Mesendoderm (in vitro differentiated cells): ENCODE data around the gene CRTC3.

ENCODE experiments used
- DNase-seq: peaks from one replicate; pipeline ENCODE4 v3.0.0; 2013
- H2AK5ac ChIP-seq: 2 replicates; pipeline ENCODE4 v1.6.1; 2013; ENCODE audit warnings: low read length, inconsistent platforms
- H2BK120ac ChIP-seq: 2 replicates; pipeline ENCODE4 v1.6.1; 2013; ENCODE audit warnings: low read depth, mild to moderate bottlenecking, low read length, moderate library complexity, mixed read lengths
- H2BK15ac ChIP-seq: replicated peaks from 2 replicates; pipeline ENCODE4 v1.6.1; 2013; ENCODE audit warnings: low read depth, mild to moderate bottlenecking, moderate library complexity
- H2BK5ac ChIP-seq: 2 replicates; pipeline ENCODE4 v1.6.1; 2013; ENCODE audit warnings: low read length, inconsistent platforms
- H3K18ac ChIP-seq: 2 replicates; pipeline ENCODE4 v1.6.1; 2013; ENCODE audit warnings: mild to moderate bottlenecking, low read length, mixed read lengths
- H3K23ac ChIP-seq: one replicate; pipeline ENCODE4 v1.6.1; 2013; ENCODE audit warnings: low read length
- H3K27ac ChIP-seq: 2 replicates; pipeline ENCODE4 v1.5.1; 2013; ENCODE audit warnings: low read depth, mild to moderate bottlenecking, inconsistent platforms, low read length, moderate library complexity
- H3K27me3 ChIP-seq: 2 replicates; pipeline ENCODE4 v1.6.1; 2013; ENCODE audit warnings: low read length, control low read depth, mild to moderate bottlenecking, inconsistent platforms; ENCODE audit not compliant: insufficient read depth, poor library complexity
- H3K36me3 ChIP-seq: 2 replicates; pipeline ENCODE4 v1.6.1; 2013; ENCODE audit warnings: low read length, inconsistent platforms; ENCODE audit not compliant: control insufficient read depth, insufficient read depth
- H3K4ac ChIP-seq: one replicate; pipeline ENCODE4 v1.6.1; 2013; ENCODE audit warnings: low read depth, mild to moderate bottlenecking, low read length, moderate library complexity
- H3K4me1 ChIP-seq: 2 replicates; pipeline ENCODE4 v1.6.1; 2013; ENCODE audit warnings: low read depth, low read length, inconsistent platforms; ENCODE audit not compliant: control insufficient read depth
- H3K4me2 ChIP-seq: 2 replicates; pipeline ENCODE4 v1.6.1; 2013; ENCODE audit warnings: low read length
- H3K4me3 ChIP-seq: 2 replicates; pipeline ENCODE4 v1.5.1; 2013; ENCODE audit warnings: mild to moderate bottlenecking, low read length
- H3K56ac ChIP-seq: one replicate; pipeline ENCODE4 v1.6.1; 2013; ENCODE audit warnings: low read length
- H3K79me1 ChIP-seq: 2 replicates; pipeline ENCODE4 v1.6.1; 2013; ENCODE audit warnings: low read length, inconsistent platforms
- H3K79me2 ChIP-seq: 2 replicates; pipeline ENCODE4 v1.6.1; 2013; ENCODE audit warnings: mild to moderate bottlenecking, low read length; ENCODE audit not compliant: control insufficient read depth, insufficient read depth
- H3K9ac ChIP-seq: 2 replicates; pipeline ENCODE4 v1.6.1; 2013; ENCODE audit warnings: low read length, inconsistent platforms
- H4K5ac ChIP-seq: one replicate; pipeline ENCODE4 v1.6.1; 2013; ENCODE audit warnings: low read length
- H4K8ac ChIP-seq: one replicate; pipeline ENCODE4 v1.6.1; 2013; ENCODE audit warnings: low read depth, mild to moderate bottlenecking, control low read depth, low read length, moderate library complexity
- WGBS: extraction: QIAGEN DNeasy Blood & Tissue Kit; methylation state at CpG from one replicate; pipeline ENCODE4 v1.1.7; 2013; ENCODE audit warnings: low lambda C conversion rate, missing lambda C conversion rate; ENCODE audit not compliant: insufficient coverage; ENCODE audit errors: extremely low coverage; 5-methylcytosine and 5-hydroxymethylcytosine counted together

CRTC3 gene

GRCh38 chr15:90591524-90591923 is 61.8 kb downstream of the CRTC3 start:
- no peak overlapping the region for H3K4me3 ChIP-seq
- H3K4ac ChIP-seq: no peak overlapping the region
- no peaks in the 10 kb centered on the region for H3K4me1 ChIP-seq
- no peak overlapping the region for H2BK15ac ChIP-seq
- no peak overlapping the region for H3K56ac ChIP-seq
- no peak for DNase-seq
- no peak overlapping the region for H2AK5ac ChIP-seq
- H2BK120ac ChIP-seq: no peak overlapping the region
- H4K5ac ChIP-seq: no peak overlapping the region
- H3K23ac ChIP-seq: no peak overlapping the region
- H3K4me2 ChIP-seq: no peak overlapping the region
- H3K9ac ChIP-seq: no peak overlapping the region
- H4K8ac ChIP-seq: no peak overlapping the region
- H3K27me3 ChIP-seq: no peaks in the 10 kb centered on the region
- no peaks in the 10 kb centered on the region for H3K79me1 ChIP-seq
- H3K79me2 ChIP-seq: no peaks in the 10 kb centered on the region
- no peak overlapping the region for H3K18ac ChIP-seq
- no peak overlapping the region for H2BK5ac ChIP-seq
- no peak overlapping the region for H3K27ac ChIP-seq
- WGBS: no CpG with 5 or more reads among the region's 1 CpG
- H3K36me3 ChIP-seq: no peaks in the 10 kb centered on the region

- DNase-seq: no peak
- no CpG with 5 or more reads among the region's 5 CpGs for WGBS
- no peak overlapping the region for H4K5ac ChIP-seq
- no peak overlapping the region for H3K4me3 ChIP-seq
- H3K4me1 ChIP-seq: no peaks in the 10 kb centered on the region
- H2BK5ac ChIP-seq: no peak overlapping the region
- no peaks in the 10 kb centered on the region for H3K36me3 ChIP-seq
- no peak overlapping the region for H2BK120ac ChIP-seq
- no peak overlapping the region for H3K4ac ChIP-seq
- H3K79me1 ChIP-seq: no peaks in the 10 kb centered on the region
- H4K8ac ChIP-seq: no peak overlapping the region
- no peak overlapping the region for H3K4me2 ChIP-seq
- no peak overlapping the region for H3K23ac ChIP-seq
- H3K79me2 ChIP-seq: no peaks in the 10 kb centered on the region
- no peak overlapping the region for H3K18ac ChIP-seq
- no peak overlapping the region for H2AK5ac ChIP-seq
- no peak overlapping the region for H3K56ac ChIP-seq
- no peaks in the 10 kb centered on the region for H3K27me3 ChIP-seq
- no peak overlapping the region for H3K9ac ChIP-seq
- H2BK15ac ChIP-seq: no peak overlapping the region
- no peak overlapping the region for H3K27ac ChIP-seq
Measured at GRCh38 chr15:90592131-90592881, 62.6 kb downstream of the CRTC3 start.

- DNase-seq: no peak
- H3K36me3 ChIP-seq: no peaks in the 10 kb centered on the region
- no peak overlapping the region for H2AK5ac ChIP-seq
- no peaks in the 10 kb centered on the region for H3K4me1 ChIP-seq
- no peak overlapping the region for H4K5ac ChIP-seq
- no peak overlapping the region for H3K4me3 ChIP-seq
- H2BK15ac ChIP-seq: no peak overlapping the region
- no peaks in the 10 kb centered on the region for H3K79me1 ChIP-seq
- no peak overlapping the region for H3K18ac ChIP-seq
- H3K9ac ChIP-seq: no peak overlapping the region
- no peak overlapping the region for H3K4me2 ChIP-seq
- H3K56ac ChIP-seq: no peak overlapping the region
- no peaks in the 10 kb centered on the region for H3K27me3 ChIP-seq
- no peak overlapping the region for H3K4ac ChIP-seq
- H2BK5ac ChIP-seq: no peak overlapping the region
- no CpG with 5 or more reads among the region's 10 CpGs for WGBS
- H3K23ac ChIP-seq: no peak overlapping the region
- H3K27ac ChIP-seq: no peak overlapping the region
- H4K8ac ChIP-seq: no peak overlapping the region
- H2BK120ac ChIP-seq: no peak overlapping the region
- H3K79me2 ChIP-seq: no peaks in the 10 kb centered on the region
Measured at GRCh38 chr15:90593499-90594158, 63.9 kb downstream of the CRTC3 start.

- H3K9ac ChIP-seq: no peak overlapping the region
- H3K4ac ChIP-seq: no peak overlapping the region
- H3K4me2 ChIP-seq: no peak overlapping the region
- no peak overlapping the region for H3K18ac ChIP-seq
- H3K27ac ChIP-seq: no peak overlapping the region
- no peak overlapping the region for H4K8ac ChIP-seq
- H3K79me1 ChIP-seq: no peaks in the 10 kb centered on the region
- H2AK5ac ChIP-seq: no peak overlapping the region
- H3K56ac ChIP-seq: no peak overlapping the region
- DNase-seq: no peak
- H3K79me2 ChIP-seq: no peaks in the 10 kb centered on the region
- no peak overlapping the region for H3K4me3 ChIP-seq
- no peaks in the 10 kb centered on the region for H3K36me3 ChIP-seq
- WGBS: no CpG with 5 or more reads among the region's 10 CpGs
- no peak overlapping the region for H2BK120ac ChIP-seq
- no peaks in the 10 kb centered on the region for H3K27me3 ChIP-seq
- H2BK5ac ChIP-seq: no peak overlapping the region
- H3K23ac ChIP-seq: no peak overlapping the region
- no peaks in the 10 kb centered on the region for H3K4me1 ChIP-seq
- H2BK15ac ChIP-seq: no peak overlapping the region
- no peak overlapping the region for H4K5ac ChIP-seq
Measured at GRCh38 chr15:90594301-90594738, 64.6 kb downstream of the CRTC3 start.

GRCh38 chr15:90595763-90596155 is 66.0 kb downstream of the CRTC3 start:
- Histone ChIP-seq H3K4me1 (no peaks in the 10 kb centered on the region), H3K23ac (no peak overlapping the region), H3K27me3 (no peaks in the 10 kb centered on the region), H3K18ac (no peak overlapping the region), H3K56ac (no peak overlapping the region), H3K4me3 (no peak overlapping the region), H2AK5ac (no peak overlapping the region), H3K79me2 (no peaks in the 10 kb centered on the region), H3K79me1 (no peaks in the 10 kb centered on the region), H4K8ac (no peak overlapping the region), H2BK120ac (no peak overlapping the region), H4K5ac (no peak overlapping the region), H3K9ac (no peak overlapping the region), H2BK5ac (no peak overlapping the region), H2BK15ac (no peak overlapping the region), H3K4me2 (no peak overlapping the region), H3K36me3 (no peaks in the 10 kb centered on the region), H3K27ac (no peak overlapping the region), H3K4ac (no peak overlapping the region)
- WGBS: no CpG with 5 or more reads among the region's 7 CpGs
- no peak for DNase-seq
